HCT116 (cell line): Measurements from ENCODE around the gene EEF1E1. TPM values are rescaled to one million over a fixed set of nuclear protein-coding genes. Genes with fewer than 3 reads are reported as not detected.

Experiments
- ATAC-seq: fragments of 200-7000 bp; cut with Tn5 transposase; 2 replicates; pipeline ENCODE4 v1.9.1; 2020; ENCODE audit warnings: mild to moderate bottlenecking, moderate library complexity
- BruUV-seq: library from RNA; stranded (reverse); fragments of 400-500 nt; replicated peaks from 2 replicates; lab custom pipeline; 2021; lab: Mats Ljungman, UMichigan
- CTCF ChIA-PET: fragments of 300-600 bp; sonication (Branson Sonifier 250); formaldehyde crosslinking; loops from one replicate; lab custom pipeline; 2021; ENCODE audit warnings: antibody characterized with exemption; lab: Charles Lee
- POLR2A ChIA-PET: fragments of 300-600, 350-600 bp; sonication (Branson Sonifier 250); formaldehyde crosslinking; loops from one replicate; lab custom pipeline; 2021; ENCODE audit warnings: antibody characterized with exemption; lab: Charles Lee
- RAD21 ChIA-PET, 2 experiments: fragments of 300-600 bp; sonication (Branson Sonifier 250); formaldehyde crosslinking; loops; one replicate each; lab custom pipeline; 2023; ENCODE audit warnings: low total read pairs in 2 of 2; ENCODE audit not compliant: uncharacterized antibody in 2 of 2, unreplicated experiment in 2 of 2, low non-redundant PET in 1 of 2; lab: Charles Lee
- DNase-seq: peaks from one replicate; pipeline ENCODE4 v3.0.0-alpha.2; 2010; ENCODE audit warnings: low read depth, low spot score
- H2AFZ ChIP-seq: fragments of 200-600 bp; shearing (Covaris generic), sonication (generic); 2 replicates; pipeline ENCODE4 v1.6.1; 2017; ENCODE audit warnings: low read depth, mixed run types, mixed read lengths, antibody characterized with exemption, low read length; ENCODE audit not compliant: poor library complexity, severe bottlenecking
- H3K27ac ChIP-seq: 2 replicates; pipeline ENCODE4 v1.5.1; 2012; ENCODE audit warnings: low read depth, low read length
- H3K27me3 ChIP-seq: fragments of 200-600 bp; sonication (generic); 2 replicates; pipeline ENCODE4 v1.6.1; 2016; ENCODE audit warnings: mixed run types, low read length, mixed read lengths; ENCODE audit not compliant: insufficient read depth
- H3K36me3 ChIP-seq, 2 experiments: fragments of 200-500 bp in 1 of 2; fragments of 200-600 bp in 1 of 2; sonication (Bioruptor generic) in 1 of 2; sonication (generic) in 1 of 2; 2 replicates each; pipeline versions ENCODE4 v1.5.1 to v1.6.1; 2014 to 2016; ENCODE audit warnings: low read length in 2 of 2, inconsistent platforms in 1 of 2, mixed read lengths in 1 of 2, mixed run types in 1 of 2; ENCODE audit not compliant: insufficient read depth in 2 of 2, control insufficient read depth in 1 of 2
- H3K4me1 ChIP-seq, 2 experiments: fragments of 200-600 bp in 1 of 2; sonication (generic) in 1 of 2; 2 replicates each; pipeline versions ENCODE4 v1.5.1 to v1.6.1; 2012 to 2017; ENCODE audit warnings: low read length in 2 of 2, inconsistent platforms in 1 of 2, mild to moderate bottlenecking in 1 of 2, mixed read lengths in 1 of 2, mixed run types in 1 of 2, moderate library complexity in 1 of 2; ENCODE audit not compliant: insufficient read depth in 2 of 2, control insufficient read depth in 1 of 2
- H3K4me2 ChIP-seq: fragments of 200-600 bp; sonication (generic); 2 replicates; pipeline ENCODE4 v1.6.1; 2017; ENCODE audit warnings: mixed run types, low read length, mixed read lengths
- H3K4me3 ChIP-seq, 2 experiments: fragments of 200-600 bp in 1 of 2; sonication (generic) in 1 of 2; replicated peaks in 1 of 2; 2 replicates each; pipeline ENCODE4 v1.5.1; 2011 to 2016; ENCODE audit warnings: low read length in 2 of 2, control low read depth in 1 of 2, low read depth in 1 of 2, mild to moderate bottlenecking in 1 of 2, mixed read lengths in 1 of 2, mixed run types in 1 of 2
- H3K79me2 ChIP-seq: fragments of 200-600 bp; sonication (generic); 2 replicates; pipeline ENCODE4 v1.6.1; 2017; ENCODE audit warnings: mild to moderate bottlenecking, mixed run types, low read length, moderate library complexity, mixed read lengths; ENCODE audit not compliant: insufficient read depth
- H3K9ac ChIP-seq: fragments of 200-600 bp; sonication (generic); 2 replicates; pipeline ENCODE4 v1.6.1; 2016; ENCODE audit warnings: low read length, mixed read lengths
- H3K9me2 ChIP-seq: fragments of 200-600 bp; sonication (generic), shearing (Covaris generic); 2 replicates; pipeline ENCODE4 v1.6.1; 2017; ENCODE audit warnings: mixed run types, mild to moderate bottlenecking, moderate library complexity; ENCODE audit not compliant: insufficient read depth
- H3K9me3 ChIP-seq, 2 experiments: fragments of 200-500 bp in 1 of 2; fragments of 200-600 bp in 1 of 2; sonication (Bioruptor generic) in 1 of 2; sonication (generic) in 1 of 2; 2 replicates each; pipeline ENCODE4 v1.6.1; 2014 to 2017; ENCODE audit warnings: low read length in 2 of 2, mixed read lengths in 2 of 2, inconsistent platforms in 1 of 2, low read depth in 1 of 2, mild to moderate bottlenecking in 1 of 2, mixed run types in 1 of 2, moderate library complexity in 1 of 2; ENCODE audit not compliant: control insufficient read depth in 1 of 2, insufficient read depth in 1 of 2
- H4K20me1 ChIP-seq: fragments of 200-600 bp; sonication (generic), shearing (Covaris generic); 2 replicates; pipeline ENCODE4 v1.6.1; 2017; ENCODE audit warnings: mixed run types, mild to moderate bottlenecking, moderate library complexity; ENCODE audit not compliant: insufficient read depth
- CEBPB ChIP-seq: IDR thresholded peaks from 2 replicates; pipeline ENCODE4 v1.6.1; 2012; ENCODE audit warnings: low read depth
- EGR1 ChIP-seq: IDR thresholded peaks from 2 replicates; pipeline ENCODE4 v1.6.1; 2012; ENCODE audit warnings: low read depth
- EZH2phosphoT487 ChIP-seq: fragments of 200-600 bp; IDR thresholded peaks from 2 replicates; pipeline ENCODE4 v1.6.1; 2018; ENCODE audit warnings: antibody characterized with exemption, borderline replicate concordance
- JUND ChIP-seq: IDR thresholded peaks from 2 replicates; pipeline ENCODE4 v1.6.1; 2012
- MAX ChIP-seq: IDR thresholded peaks from 2 replicates; pipeline ENCODE4 v1.6.1; 2012
- POLR2AphosphoS5 ChIP-seq: IDR thresholded peaks from 2 replicates; pipeline ENCODE4 v1.6.1; 2011; ENCODE audit warnings: mild to moderate bottlenecking, low read depth, low read length, moderate library complexity
- SIN3A ChIP-seq: IDR thresholded peaks from 2 replicates; pipeline ENCODE4 v1.6.1; 2012; ENCODE audit warnings: low read depth
- ZBTB33 ChIP-seq: IDR thresholded peaks from 2 replicates; pipeline ENCODE4 v1.6.1; 2011; ENCODE audit warnings: mild to moderate bottlenecking, low read length, moderate library complexity; ENCODE audit not compliant: insufficient replicate concordance; ENCODE audit errors: extremely low read depth
- ZFX ChIP-seq: fragments of 450-650 bp; IDR thresholded peaks from 2 replicates; pipeline ENCODE4 v1.6.1; 2017
- ZNF274 ChIP-seq: fragments of 200-500 bp; sonication (Bioruptor generic); IDR thresholded peaks from 2 replicates; pipeline ENCODE4 v1.6.1; 2014; ENCODE audit warnings: mild to moderate bottlenecking, low read depth, low read length, inconsistent platforms
- intact Hi-C: fragments of 100-400 bp; cut with micrococcal nuclease; formaldehyde crosslinking; loops from 2 replicates; pipeline ENCODE4 v1.10.0; 2022
- total RNA-seq: library from RNA; stranded (reverse); gene quantifications from one replicate; pipeline ENCODE4 v1.2.1, GENCODE V29; 2021; ENCODE audit not compliant: unreplicated experiment

Gene EEF1E1
- total RNA-seq, 1 experiment from 2014 or later, result 69.7 TPM

GRCh38 chr6:8061736-8062135, 40.6 kb downstream of the EEF1E1 start:
- Histone ChIP-seq H4K20me1 (no peaks in the 10 kb centered on the region), H3K4me1 (peaks cover 5 to 18% of the 10 kb centered on the region in 2 experiments), H3K36me3 (peaks cover 3 to 4% of the 10 kb centered on the region in 2 experiments; a peak in 2 of 4 replicates), H3K27ac (no peak overlapping the region), H3K4me3 (no peak overlapping the region)
- RAD21 ChIA-PET, result no interaction called here
- BruUV-seq, result no TSS peak
- TF ChIP-seq EGR1, result no peak
- TF ChIP-seq ZBTB33, result no peak
- no peak for TF ChIP-seq SIN3A
- TF ChIP-seq ZFX, result no peak
- no peak for TF ChIP-seq ZNF274
- no peak for TF ChIP-seq MAX
- TF ChIP-seq EZH2phosphoT487, result no peak
- TF ChIP-seq POLR2AphosphoS5, result no peak
- no peak for TF ChIP-seq JUND
- no peak for TF ChIP-seq CEBPB
- TF ChIP-seq, all 23 proteins: peak for 0
- DNase-seq, result no peak
- Histone ChIP-seq H3K79me2 (peaks cover 6% of the 10 kb centered on the region; the same call in 1 of the 2 replicates), H3K9ac (no peak overlapping the region), H3K4me2 (no peak overlapping the region), H3K9me3 (no peaks in the 10 kb centered on the region), H2AFZ (no peak overlapping the region), H3K9me2 (no peaks in the 10 kb centered on the region), H3K27me3 (no peaks in the 10 kb centered on the region)
- ATAC-seq, result no peak
- POLR2A ChIA-PET, result no interaction called here
- intact Hi-C loops, result no loop called here
- CTCF ChIA-PET, result no interaction called here
